GM12874 (cell line): ENCODE measurements around the gene ARFIP1.

Experiments used
- CTCF ChIP-seq: IDR thresholded peaks from 2 replicates; pipeline ENCODE4 v1.5.1; 2011; ENCODE audit warnings: low read depth, mild to moderate bottlenecking, control low read depth, low read length, moderate library complexity; ENCODE audit not compliant: insufficient read depth

ARFIP1 gene

GRCh38 chr4:152747444-152747843 lies 32.3 kb upstream of the ARFIP1 start:
- no peak for TF ChIP-seq CTCF

DNA sequence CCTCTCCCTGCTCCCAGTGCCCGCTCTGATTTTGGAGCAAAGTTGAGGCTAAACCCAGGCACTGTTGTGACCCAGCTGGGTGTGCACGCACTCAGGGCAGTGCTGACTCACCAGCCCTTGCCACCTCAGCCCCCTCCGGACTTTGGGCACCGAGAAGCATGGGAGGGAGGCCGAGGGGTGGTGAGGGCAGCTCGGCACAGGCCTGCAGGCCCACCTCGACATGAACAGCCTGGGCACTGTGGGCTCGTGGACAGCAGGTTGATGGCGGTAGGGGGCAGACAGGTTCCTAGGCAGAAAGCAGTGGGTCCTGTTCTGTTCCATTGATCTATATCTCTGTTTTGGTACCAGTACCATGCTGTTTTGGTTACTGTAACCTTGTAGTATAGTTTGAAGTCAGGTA lies 31.1 kb upstream of the ARFIP1 start:
- TF ChIP-seq CTCF, result no peak

DNA sequence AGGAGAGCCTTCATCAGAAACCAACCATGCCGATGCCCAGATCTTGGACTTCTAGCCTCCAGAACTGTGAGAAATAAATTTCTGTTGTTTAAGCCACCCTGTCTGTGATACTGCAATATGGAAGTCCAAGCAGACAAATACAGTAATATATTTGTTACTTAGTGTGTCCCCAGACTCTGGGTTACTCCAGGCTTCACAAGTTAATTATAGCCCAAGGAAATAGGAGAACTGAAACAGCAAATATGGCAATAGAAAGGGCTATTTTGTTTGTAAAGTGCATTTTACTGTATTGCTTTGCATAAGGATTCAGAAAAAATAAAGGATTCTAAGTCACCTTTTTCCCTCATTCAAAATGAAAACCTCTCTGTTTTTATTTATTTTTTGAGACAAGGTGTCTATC lies 16.0 kb upstream of the ARFIP1 start:
- TF ChIP-seq CTCF, result no peak

DNA sequence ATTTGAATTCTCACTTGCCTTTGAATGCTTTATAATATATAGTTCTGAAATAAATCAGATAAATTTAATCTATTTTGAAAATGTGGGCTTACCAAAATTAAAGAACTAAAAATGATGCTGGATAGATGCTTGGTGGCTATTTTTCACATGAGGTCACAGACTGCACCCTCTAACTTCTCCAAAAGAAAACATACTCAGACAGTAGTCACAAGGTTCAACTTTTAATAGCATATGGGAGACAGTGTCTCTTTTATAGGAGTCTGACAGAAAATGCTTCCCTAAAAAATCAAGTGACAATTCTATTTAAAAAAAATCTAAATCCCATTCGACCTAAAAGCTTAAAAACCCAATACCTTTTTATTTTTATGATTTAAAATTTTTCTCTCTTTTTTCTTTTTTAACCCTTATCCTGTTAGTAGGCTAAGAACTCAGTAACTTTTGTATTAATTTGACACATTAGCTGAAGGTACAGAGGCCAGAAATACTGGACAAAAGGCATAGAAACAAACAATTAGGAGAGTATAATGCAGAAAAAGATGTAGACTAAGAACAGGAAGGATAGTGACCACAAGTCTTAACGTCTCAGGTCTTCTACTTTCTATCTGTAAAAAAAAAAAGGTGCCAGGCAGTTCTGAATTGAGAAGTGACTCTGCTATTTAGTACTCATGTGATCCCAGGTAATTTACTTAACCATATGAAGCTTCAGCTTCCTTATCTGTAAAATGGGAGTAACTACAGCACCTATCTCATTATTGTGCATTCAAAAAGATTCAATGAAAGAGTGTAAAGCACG lies 7.8 kb upstream of the ARFIP1 start:
- no peak for TF ChIP-seq CTCF

DNA sequence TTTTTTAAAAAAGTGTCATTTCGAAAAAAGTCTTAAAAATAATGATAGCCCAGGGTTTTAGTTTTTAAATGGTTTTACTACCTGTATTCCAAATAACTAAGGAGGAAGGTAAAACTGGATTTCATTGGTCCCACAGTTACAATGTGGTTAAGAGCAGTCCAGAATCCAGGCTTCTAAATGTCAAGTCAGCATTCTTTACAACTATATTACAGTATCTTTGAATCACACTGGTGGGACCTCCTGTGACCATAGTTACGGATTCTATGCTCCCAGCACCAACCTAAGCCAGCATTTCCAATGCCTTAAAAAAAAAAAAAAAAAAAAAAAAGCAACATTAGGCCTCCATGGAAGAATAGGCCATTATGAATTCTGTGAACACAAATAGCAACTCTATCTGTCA lies 6.4 kb upstream of the ARFIP1 start:
- TF ChIP-seq CTCF, result no peak

DNA sequence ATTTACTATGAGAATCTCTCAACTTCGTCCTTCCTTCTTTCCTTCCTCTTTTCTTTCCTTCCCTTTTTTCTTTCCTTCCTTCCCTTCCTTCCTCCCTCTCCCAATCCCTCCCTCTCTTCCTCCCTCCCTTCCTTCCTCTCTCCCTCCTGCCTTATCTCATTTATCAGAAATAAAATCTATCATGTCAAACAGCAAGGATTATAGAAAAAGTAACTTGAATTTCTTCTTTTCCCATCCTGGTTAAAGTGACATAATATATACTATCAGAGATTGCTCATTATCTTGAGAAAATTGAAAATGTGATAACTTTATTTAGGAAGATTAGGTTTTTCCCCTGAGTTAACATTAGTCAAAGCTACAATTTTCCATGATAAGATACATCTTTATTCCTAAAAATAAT lies 5.8 kb upstream of the ARFIP1 start:
- TF ChIP-seq CTCF, result no peak

GRCh38 chr4:152776352-152776751 lies 3.4 kb upstream of the ARFIP1 start:
- no peak for TF ChIP-seq CTCF

GRCh38 chr4:152777488-152777887 lies 2.3 kb upstream of the ARFIP1 start:
- TF ChIP-seq CTCF, result no peak
